Measurements from ENCODE around the gene CPAMD8.

CPAMD8 gene

GRCh38 chr19:16936901-16937300, 89.7 kb downstream of the CPAMD8 start:
- no peak overlapping the region for H3K4me3 ChIP-seq (ENCODE audit: low read depth, low read length)
- no peak for TF ChIP-seq CTCF (IDR thresholded peaks at IDR 0.05; ENCODE audit: low read depth, low read length)
- DNase-seq (ENCODE audit: low read depth, low spot score): no peak
- in situ Hi-C loops (cut with HindIII; ENCODE audit: low sequenced_read_pairs): no loop called here

- TF ChIP-seq CTCF (IDR thresholded peaks at IDR 0.05; ENCODE audit: low read depth, low read length): no peak
- no peak overlapping the region for H3K4me3 ChIP-seq (ENCODE audit: low read depth, low read length)
- no peak for DNase-seq (ENCODE audit: low read depth, low spot score)
- in situ Hi-C loops (cut with HindIII; ENCODE audit: low sequenced_read_pairs): no loop called here
Measured at GRCh38 chr19:16934489-16934888, 92.1 kb downstream of the CPAMD8 start.

GRCh38 chr19:16931306-16931705, 95.3 kb downstream of the CPAMD8 start:
- TF ChIP-seq CTCF (IDR thresholded peaks at IDR 0.05; ENCODE audit: low read depth, low read length): no peak
- in situ Hi-C loops (cut with HindIII; ENCODE audit: low sequenced_read_pairs): no loop called here
- no peak overlapping the region for H3K4me3 ChIP-seq (ENCODE audit: low read depth, low read length)
- no peak for DNase-seq (ENCODE audit: low read depth, low spot score)

- in situ Hi-C loops (cut with HindIII; ENCODE audit: low sequenced_read_pairs): no loop called here
- no peak for DNase-seq (ENCODE audit: low read depth, low spot score)
- no peak overlapping the region for H3K4me3 ChIP-seq (ENCODE audit: low read depth, low read length)
- TF ChIP-seq CTCF (IDR thresholded peaks at IDR 0.05; ENCODE audit: low read depth, low read length): no peak
Measured at GRCh38 chr19:16930753-16931152, 95.9 kb downstream of the CPAMD8 start.

- H3K4me3 ChIP-seq (ENCODE audit: low read depth, low read length): no peak overlapping the region
- TF ChIP-seq CTCF (IDR thresholded peaks at IDR 0.05; ENCODE audit: low read depth, low read length): no peak
- DNase-seq (ENCODE audit: low read depth, low spot score): no peak
- in situ Hi-C loops (cut with HindIII; ENCODE audit: low sequenced_read_pairs): no loop called here
Measured at GRCh38 chr19:16928916-16929315, 97.7 kb downstream of the CPAMD8 start.

GRCh38 chr19:16928351-16928750, 98.3 kb downstream of the CPAMD8 start:
- no peak for TF ChIP-seq CTCF (IDR thresholded peaks at IDR 0.05; ENCODE audit: low read depth, low read length)
- in situ Hi-C loops (cut with HindIII; ENCODE audit: low sequenced_read_pairs): no loop called here
- DNase-seq (ENCODE audit: low read depth, low spot score): no peak
- H3K4me3 ChIP-seq (ENCODE audit: low read depth, low read length): no peak overlapping the region

GRCh38 chr19:16927883-16928282, 98.7 kb downstream of the CPAMD8 start:
- DNase-seq (ENCODE audit: low read depth, low spot score): no peak
- H3K4me3 ChIP-seq (ENCODE audit: low read depth, low read length): no peak overlapping the region
- in situ Hi-C loops (cut with HindIII; ENCODE audit: low sequenced_read_pairs): no loop called here
- no peak for TF ChIP-seq CTCF (IDR thresholded peaks at IDR 0.05; ENCODE audit: low read depth, low read length)

Data from astrocyte of the spinal cord (primary cell).